Right lung (tissue), 5 donors: ENCODE data around the gene UNC5B. TPM values are rescaled to one million over a fixed set of nuclear protein-coding genes. Genes with fewer than 3 reads are reported as not detected.

Experiments used
- DNase-seq, 2 donors: peaks; one replicate each; pipeline ENCODE4 v3.0.0-alpha.2; 2013
- polyA plus RNA-seq, 5 donors: library from polyadenylated mRNA; unstranded; fragments of 120-200 nt; gene quantifications; one replicate each; pipeline versions ENCODE4 v1.2.1 to v1.2.3, GENCODE V29; 2013; ENCODE audit warnings: inconsistent platforms in 1 of 5, low replicate concordance in 1 of 5; ENCODE audit not compliant: insufficient read length in 5 of 5, insufficient read depth in 1 of 5

UNC5B gene
- polyA plus RNA-seq, 5 donors = 19.4 to 21.0 (median 19.4) TPM

DNA sequence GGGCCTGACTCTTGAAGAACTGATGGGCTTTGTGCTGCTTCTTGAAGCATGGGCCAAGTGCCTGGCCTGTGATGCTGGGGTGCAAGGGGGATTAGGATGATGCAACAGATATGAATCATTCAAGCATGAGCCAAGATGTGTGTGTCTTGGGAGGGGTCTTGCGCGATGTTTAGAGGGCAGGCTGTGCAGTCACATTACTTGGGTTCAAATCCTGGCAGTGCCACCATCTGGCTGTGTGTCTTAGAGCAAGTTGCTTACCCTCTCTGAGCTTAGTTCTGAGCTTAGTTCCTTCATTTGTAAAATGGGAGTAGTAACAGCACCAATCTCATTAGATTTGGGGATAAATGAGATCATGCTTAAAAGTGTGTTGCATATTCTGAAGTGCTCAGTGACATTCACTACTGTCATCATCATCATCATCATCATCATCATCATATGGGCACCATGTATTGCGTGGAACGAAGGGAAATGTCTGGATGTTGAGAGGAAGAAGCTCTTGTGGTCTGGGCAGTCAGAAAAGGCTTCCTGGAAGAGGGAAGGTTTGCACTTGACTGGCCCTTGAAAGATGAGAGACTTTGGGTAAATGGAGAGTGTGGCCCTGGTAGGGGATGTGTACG, 9.3 kb downstream of the UNC5B start:
- DNase-seq = no peak

DNA sequence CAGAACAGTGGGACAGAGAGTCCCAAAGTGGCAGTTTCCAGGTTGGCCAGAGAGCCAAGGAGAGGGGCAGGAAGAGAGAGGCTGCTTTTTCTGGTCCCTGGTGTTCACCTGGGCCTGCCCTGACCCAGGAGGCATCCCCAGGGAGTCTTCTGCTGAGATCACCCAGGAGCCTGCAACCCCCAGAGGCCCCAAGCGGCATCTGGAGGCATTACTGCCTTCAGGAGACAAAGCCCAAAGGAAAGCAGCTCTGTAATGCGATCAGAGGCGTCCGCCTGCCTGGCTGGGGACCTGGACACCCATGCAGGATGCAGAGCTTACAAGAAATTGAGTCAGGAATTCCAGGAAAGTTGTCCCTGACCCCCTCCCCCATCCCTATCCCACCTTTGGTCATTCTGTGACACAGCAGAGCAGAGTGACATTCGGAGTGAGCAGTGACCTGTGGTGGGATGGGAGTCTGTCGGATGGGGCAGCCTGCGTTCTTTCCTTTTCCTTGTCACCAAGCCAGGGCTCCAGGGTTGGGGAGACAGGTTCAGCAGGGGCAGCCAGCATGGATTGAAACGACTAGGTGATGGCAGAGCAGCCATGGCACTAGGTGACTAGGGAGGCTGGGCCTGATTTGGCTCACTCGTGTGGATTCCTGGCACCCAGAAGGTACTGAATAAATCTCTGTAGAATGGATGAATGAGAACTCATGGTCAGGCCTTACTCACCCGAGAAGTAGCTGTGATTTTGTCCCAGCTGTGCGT, 10.4 kb downstream of the UNC5B start:
- DNase-seq = no peak

DNA sequence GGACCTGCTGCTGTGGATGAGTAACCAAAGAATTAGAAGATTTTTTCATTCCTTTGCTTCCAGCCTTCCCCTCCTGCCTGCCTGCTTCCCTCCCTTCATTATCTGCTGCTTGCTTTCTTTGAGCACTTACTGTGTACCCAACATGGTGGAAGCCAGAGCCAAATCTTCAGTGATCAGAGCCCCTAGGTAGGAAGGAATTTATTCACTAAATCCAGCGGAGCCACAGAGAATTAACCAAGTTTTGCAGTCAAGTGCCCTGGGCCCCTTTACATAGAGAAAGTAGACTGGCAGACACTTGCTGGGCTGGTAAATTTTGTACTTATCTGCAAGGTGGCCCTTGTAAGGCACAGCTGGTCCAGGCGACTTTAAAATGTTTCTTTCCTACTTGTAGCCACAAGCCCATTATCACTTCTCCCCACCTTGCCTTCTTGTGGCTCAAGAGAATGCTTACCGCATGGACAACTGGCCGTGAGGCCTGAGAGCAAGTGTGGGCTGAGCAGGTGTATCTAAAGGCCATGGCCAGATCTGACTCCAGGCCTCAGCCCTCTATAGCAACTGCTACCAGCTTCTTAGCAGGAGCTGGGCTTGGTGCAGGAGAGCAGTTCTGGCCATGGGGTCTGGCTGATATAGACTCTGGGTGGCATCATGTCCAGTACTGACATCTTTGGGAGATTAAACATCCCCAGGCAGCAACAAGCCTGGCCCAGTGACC, 11.1 kb downstream of the UNC5B start:
- DNase-seq = no peak

DNA sequence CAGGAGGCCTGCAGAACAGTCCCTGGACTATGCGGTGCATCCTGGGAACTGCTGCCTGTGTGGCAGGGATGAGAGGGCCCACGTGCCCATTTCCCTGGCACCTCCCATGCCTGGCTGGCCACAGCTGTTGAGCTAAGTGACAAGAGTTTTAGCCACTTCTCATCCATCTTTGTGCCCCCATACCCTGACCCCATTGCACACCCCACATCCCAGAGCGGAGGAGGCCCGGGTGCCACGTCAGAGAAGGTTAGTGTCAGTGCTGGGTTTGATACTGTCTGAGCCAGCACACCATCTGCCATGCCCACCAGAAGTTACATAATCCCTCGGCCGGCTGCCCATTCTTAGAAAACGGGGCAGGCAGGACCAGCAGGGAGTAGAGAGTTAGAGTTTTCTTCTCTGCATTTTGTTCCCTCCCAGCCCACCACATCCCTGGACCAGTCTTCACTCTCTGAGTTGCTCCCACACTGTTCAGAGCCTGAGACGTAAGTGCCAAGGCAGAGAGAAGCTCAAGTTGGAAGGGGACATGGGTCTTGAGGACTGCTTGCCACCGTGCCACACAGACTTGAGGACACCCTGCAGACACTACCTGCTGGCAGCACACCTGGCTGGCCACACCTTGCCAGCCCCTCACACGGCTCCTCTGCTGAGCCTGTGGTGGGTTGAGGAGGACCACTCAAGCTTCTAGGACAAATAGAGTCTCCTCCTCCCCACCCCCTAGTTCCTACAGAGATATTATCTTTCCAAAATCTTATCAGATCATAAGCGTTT, 13.1 kb downstream of the UNC5B start:
- no peak for DNase-seq

DNA sequence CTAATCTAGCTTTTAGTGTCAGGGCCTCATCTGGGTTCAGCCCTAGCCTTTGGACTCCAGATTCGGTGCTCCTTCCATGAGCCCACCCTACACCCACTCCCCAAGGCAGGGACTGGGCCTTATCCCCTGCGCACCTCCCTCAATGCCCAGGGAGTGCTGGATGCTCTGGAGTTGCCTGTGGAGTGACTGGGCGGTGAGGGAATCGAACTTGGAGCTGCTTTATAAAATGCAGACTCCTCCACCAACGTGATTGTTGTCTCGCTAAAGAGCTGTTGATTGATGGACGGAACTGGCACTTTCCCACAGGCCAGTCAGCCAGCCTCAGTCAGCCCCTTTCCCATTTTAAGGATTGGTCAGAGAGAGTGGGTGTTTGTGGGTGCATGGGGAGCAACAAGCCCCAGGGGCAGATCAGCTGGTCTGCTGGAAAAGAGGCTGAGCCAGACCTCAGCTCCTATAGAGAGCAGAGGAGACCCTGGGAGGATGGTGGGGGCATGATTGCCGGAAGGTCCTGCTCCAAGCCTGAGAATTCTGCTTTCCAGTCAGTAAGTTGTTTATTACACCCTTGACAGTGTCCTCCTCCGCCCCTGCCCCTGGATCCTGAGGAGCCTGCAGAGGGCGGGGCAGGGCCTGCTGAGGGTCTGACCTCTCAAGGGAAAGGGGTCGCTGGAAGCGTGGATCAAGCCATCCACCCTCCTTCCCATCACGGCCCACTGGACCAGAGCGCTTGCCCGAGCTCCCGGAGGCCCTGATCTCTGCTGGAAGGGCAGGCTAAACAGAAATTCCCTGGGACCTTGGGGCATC, 16.7 kb downstream of the UNC5B start:
- DNase-seq = no peak

DNA sequence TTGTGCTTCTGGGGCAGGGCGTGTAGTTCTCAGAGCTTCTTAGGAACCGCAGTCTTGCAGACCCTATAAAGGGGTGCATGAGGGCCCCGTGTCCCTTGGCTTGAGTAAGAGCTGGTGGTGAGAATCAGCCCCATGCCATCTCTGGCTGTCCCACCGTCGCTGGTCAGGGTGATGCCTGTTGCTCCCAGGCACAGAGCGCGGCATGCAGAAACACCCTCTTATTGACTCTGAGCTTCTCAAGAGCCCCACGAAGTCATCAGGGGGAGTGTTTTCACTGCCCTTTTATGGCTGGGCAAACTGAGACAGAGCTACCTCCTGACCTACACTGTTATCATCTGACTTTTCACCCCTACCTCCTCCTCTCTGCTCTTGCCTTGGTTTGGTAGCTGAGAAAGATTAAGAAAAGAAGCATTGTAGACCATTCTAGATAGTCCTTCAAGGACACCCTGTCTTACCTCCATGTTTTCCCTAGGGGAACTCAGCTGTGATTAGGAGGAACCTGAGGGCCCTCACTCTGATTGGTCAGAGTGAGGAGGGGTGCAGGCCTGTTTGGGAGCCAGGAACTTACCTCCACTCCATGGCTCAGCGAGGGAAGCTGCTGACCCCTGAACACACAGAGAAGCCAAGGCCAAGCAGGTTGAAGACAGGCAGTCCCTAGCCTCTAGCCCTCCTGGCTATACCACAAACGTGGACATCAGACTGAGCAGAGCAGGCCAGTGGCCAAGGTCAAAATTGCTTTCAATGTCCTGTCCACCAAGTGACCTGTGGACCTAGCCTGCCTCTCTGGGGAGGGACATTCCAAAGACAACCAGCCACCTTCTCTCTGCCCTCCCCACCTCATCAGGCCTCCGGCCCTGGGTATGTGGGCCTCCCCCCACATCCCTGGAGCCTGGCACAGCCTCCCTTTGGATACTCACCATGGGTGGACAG, 17.6 kb downstream of the UNC5B start:
- no peak for DNase-seq

DNA sequence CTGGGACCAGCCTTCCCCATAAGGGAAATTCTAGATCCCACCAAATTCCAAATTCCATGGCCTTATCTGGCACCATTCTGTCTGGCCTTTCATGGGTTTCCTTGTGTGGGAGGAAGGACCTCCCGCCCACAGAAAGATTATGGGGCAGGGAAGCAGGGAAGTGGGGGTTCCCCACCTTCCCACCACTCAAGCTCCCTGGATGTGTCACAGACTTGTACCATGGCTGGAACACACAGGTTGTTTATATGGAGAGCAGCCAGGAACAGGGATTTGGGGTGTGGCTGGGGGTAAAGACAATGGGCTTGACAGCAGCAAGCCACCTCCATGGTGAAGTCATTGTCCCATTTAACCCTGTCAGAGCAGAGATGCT, 18.3 kb downstream of the UNC5B start:
- no peak for DNase-seq

DNA sequence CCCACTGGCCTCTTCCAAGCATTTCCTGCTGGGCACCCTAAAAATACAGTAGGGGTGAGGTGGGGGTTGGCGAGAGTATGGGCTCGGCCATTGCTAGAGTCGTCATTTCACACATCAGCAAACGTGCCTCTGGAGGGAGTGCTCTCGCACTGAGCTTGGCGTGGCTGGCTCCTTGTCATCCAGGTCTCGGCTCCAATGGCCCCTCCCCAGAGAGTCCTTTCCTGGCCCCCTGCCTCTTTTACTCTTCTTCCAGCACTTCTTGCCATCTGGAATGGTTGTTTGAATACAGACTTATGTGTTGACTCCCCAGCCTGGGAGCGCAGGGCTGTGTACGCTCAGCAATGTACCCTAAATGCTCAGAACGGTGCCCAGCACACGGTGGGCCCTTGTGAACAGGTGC, 18.8 kb downstream of the UNC5B start:
- DNase-seq = no peak

DNA sequence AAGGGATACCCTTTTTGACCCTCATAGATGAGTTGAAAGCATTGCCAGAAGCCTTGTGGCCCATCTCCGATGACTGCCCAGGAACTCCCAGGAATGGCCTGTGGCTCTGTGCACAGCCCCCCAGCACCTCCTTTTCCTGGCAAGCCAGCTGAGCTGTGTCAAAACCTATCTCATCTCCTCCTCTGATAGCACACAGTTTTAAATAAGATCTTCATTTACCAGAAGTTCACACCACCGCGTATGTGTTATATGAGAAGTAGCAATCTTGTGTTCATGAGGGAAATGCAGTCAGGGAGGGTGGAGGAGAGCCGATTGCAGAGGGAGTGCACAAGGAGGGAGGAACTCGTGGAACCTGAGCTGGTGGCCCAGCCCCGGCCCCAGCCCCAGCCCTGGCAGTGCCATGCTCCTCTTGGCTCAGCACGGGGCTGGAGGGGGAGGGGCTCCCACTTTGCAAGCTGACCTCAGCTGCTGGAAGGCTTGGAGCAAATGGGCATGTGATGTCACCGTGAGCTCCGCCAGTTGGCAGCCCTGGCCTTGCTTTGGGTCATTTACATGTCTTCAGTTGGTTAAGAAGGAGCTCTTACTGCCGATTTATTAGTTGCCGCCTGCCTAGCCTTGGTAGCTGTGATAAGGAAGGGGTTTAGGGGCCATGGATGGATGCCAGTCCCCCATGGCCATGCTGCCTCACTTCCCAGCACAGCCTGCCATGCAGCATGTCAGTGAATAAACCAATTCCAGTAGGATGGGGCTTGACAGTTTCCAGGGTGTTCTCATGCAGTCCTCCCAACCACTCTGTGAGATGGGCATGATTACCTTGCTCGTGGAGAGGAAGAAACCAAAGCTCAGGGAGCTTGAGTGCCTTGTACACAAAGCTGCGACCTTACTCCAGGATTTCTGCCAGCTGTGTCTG, 20.0 kb downstream of the UNC5B start:
- DNase-seq = no peak

DNA sequence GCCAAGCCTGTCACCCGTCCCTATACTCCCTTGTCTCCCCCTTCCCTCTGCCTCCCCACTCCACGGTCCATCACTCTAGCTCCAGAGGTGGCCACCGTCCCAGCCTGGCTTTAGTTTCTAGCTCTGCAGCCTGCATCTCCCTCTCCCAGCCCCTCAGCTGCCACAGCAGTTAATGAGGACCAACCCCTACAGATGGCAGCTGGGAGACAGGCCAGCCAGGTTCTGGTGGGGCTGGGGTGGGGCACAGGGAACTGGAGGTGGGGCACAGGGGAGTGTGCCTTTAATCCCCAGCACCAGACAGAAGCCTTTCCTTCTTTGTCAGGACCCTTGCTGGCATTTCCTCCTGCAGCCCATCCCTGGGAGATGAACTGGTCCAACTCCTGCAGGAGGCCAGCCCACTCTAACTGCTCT, 21.1 kb downstream of the UNC5B start:
- no peak for DNase-seq

DNA sequence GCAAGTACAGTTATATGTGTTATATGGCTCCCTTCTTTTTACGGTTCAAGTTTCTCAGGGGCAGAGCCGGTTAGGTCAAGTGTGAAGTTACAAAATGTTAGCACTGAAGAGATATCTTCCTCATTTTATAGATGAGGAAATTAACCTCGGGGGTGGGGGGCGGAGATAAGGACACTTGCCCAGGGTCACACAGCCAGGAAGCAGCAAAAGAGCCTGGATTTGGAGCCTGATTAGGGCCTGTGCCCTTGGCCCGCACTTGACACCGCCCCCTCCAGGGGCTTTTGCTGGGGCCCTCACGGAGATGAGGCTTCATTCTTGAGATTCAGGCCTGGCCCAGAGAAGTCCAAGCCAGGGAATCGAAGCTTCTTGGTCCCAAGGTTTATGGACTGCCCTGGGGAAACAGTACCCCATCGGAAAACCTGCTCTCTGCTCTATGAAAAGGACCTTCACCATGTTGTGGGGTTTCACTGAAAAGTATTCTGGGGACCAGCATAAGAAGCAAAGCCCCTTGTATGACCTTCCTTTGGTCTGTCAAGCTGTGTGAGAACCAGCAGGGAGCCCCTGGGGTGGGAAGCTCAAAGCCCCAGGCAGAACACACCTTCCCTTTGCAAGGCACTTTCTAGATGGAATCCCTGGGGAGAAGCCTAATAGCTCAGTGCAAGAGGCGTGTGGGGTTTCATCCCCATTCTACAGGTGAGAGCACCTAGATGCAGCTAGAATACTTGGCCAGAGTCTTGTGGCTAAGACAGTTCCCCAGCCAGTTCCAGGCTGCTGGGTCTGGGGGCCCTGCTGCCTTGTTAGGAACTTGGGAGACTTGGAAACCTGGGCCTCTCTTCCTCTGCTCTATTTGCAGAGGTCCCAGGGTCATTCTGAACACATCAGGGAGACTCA, 21.9 kb downstream of the UNC5B start:
- DNase-seq = no peak

DNA sequence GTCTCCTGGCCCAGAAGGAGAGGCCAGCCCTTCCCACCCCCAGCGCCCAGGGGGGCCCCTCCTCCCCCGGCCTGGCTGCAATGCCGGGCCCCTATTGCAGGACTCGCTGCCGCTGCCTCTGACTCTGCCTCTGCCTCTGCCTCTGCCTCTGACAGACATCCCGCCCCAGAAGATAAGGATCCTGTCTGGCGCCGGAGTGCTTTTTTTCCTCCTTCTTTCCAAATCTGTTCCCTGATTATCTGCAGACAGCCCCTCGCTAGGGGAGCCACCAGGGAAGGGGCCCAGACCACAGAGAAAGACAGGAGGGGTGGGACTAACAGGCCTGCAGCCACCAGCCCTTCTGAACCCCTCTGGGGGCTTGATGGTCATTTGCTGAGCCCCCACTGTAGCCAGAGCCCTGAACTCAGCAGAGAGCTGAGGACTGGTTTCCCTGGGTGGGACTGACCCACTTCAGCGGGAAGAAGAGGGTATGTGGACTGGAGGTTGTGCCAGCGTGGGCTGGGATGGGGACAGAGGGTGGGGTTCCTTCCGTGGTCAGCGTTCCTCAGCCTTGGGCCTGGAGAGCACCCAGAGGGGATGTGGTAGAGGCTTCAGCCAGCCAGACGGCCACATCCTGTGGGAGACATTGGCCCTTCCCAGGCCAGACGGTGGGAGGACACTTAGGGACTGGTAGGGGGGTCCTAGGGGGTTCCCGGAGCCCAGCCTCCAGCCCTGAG, 22.8 kb downstream of the UNC5B start:
- peak; percentile 67 to 81 for DNase-seq

DNA sequence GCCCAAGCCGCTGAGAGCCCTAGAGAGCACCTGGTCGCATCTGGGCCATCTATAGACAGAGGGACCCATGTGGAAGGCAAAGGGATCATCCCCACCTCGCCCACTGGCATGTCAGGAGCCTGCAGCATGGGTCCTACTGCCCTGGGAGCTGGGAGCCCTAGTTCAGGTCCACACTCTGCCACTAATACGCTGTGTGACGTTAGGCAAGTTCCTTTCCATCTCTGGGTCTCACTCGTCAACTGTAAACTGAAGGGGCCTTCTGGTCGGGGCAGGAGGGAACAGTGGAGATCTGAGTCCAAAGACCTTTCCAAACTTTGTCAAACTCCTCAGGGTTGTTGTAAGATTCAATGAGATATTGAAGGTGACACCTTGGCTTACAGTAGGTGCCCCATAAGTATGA, 23.4 kb downstream of the UNC5B start:
- DNase-seq = no peak

DNA sequence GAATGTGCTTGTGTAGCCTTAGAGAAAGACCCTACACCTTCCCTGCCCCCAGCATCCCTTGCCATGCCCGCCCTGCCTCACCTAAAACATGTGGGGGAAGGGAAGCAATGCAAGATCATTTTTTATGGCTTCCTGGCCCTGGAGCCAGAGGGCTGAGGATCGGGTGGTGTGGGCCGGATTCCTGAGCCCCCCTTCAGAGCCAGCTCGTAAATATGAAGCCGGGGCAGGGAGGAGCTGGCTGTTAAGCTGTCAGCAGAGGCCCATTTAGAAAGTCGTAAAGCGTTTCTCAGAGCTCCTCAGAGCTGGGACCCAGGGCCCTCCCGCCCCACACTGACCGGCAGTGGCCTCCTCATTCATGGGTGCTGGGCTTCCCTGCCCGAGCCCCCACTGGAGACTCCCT, 23.9 kb downstream of the UNC5B start:
- no peak for DNase-seq

DNA sequence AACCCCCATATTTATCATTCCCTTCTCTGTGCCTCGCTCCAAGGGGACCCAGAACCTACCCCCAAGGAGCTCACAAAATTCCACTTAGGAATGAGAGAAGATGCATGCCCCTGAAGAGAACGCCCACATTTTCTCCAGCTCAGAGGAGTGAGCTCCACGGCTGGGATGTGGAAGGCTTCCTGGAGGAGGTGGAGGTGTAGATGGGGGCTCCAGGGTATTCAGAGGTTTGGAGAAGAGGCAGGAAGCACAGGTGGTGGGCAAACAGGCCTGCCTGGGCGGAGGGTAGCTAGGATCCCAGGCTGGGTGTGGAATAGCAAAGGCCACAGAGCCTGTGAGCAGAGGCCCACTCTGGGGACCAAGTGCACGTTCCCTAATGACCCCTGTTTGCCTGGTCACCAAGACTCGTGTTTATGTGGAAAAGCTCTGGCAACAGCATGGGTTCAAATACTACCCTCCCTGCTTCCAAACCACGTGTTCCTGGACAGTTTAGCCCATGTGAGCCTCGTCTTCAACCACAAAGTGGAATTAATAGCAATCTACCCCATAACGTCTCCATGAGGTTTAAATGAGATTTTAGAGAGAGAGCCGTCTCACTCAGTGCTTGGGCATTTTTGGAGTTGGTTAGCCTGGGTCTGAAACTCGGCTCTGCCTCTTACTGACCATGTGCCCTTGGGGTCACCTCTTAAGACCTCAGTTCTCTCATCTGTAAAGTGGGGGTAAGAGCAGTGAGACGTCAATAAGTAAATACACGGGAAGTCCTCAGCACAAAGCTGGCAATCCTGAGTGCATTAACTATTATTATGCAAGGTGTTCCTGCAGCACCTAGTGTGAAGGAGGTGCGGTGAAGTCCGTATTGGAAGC, 24.7 kb downstream of the UNC5B start:
- DNase-seq = no peak

DNA sequence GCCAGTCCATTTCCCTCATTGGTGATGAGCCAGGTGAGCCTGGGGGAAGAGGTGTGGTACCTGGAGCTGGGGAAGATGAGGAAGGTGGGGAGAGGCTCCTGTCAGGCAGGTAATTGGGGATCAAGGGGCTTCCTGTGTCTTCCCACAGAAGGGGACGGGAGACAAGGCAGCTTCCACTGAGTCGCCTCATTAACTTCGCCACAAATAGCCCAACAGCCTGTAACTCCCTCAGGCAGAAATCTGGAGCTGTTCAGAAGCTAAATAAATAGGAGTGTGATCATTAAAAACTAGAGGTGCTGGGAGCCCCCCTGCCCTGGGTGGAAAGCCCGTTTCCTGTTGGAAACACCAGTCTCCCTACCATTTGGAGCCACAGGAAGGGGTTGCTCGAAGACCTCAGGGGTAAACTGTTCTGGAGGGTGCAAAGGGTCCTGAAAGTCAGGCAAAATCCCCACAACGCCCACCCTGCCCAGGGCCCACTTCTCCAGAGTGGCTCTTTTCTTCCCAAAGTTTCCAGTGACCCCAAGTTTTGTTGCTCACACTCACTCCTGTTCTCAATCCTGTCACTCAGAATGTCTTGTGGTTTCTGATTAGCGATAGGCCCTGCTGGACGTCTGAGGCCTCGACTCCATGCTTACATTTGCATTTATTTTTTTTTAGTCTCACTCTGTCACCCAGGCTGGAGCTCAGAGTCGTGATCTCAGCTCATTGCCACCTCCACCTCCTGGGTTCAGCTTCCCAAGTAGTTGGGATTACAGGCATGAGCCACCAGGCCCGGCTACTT, 25.7 kb downstream of the UNC5B start:
- no peak for DNase-seq
